ENCODE data around the gene LAMA3. TPM values are rescaled to one million over a fixed set of nuclear protein-coding genes. Genes with fewer than 3 reads are reported as not detected.

The LAMA3 gene
- total RNA-seq, 1 experiment from 2014 or later: 34.6 TPM

DNA sequence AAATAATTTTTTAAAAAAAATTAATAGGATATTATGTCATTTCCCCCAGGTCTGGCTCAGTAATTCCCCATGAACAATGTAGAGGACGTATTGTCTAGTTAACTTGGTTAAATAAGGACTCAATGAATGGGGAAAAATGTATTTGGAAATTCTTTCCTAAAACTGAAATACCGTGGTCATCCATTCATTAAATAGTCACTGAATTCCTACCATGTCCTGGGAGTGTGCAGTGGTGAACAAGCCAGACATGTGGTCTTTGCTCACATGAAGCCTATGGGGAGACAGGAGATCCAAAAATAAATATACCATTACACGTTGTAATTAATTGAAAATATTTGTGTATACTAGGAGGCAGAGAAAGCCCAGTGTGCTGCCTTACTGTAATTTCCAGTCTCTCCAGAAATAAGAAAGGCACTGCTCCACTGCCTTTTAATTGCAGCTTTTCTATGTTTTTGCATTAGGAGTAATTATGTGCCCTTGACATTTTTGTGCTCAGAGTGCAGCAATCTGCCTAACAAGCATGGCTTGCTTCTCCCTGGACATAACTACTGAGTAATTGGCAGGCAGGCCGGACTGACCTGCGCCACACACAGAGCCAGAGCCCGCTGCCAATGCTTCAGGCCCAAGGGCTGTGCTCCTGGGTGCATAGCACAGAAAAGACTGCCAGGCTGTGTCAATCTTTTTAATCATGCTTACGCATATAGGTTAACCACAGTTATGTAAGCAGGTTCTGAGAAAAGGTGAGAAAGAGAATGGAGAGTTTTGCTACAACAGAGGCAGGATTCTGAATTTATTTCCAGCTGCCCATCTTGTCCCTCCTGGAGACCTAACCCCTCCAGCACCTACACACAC, 303.1 kb downstream of the LAMA3 start:
- Histone ChIP-seq H3K4me3 (ENCODE audit: low read depth, low read length) (no peak overlapping the region), H3K36me3 (ENCODE audit: control insufficient read depth, insufficient read depth, low read length) (no peaks in the 10 kb centered on the region), H3K4me1 (no peaks in the 10 kb centered on the region), H3K27me3 (replicated peaks; ENCODE audit: control insufficient read depth, insufficient read depth, low read length) (no peaks in the 10 kb centered on the region), H3K9me3 (no peaks in the 10 kb centered on the region)
- CTCF ChIA-PET: no interaction called here
- Mint-ChIP-seq H3K36me3 (ENCODE audit: insufficient read depth, unreplicated experiment) (no peaks in the 10 kb centered on the region), H3K27ac (ENCODE audit: unreplicated experiment) (no peak overlapping the region), H3K4me3 (ENCODE audit: unreplicated experiment) (no peak overlapping the region), H3K27me3 (ENCODE audit: insufficient read depth, unreplicated experiment) (peaks cover 2% of the 10 kb centered on the region), H3K9me3 (ENCODE audit: unreplicated experiment) (no peaks in the 10 kb centered on the region), H3K4me1 (ENCODE audit: low read depth, unreplicated experiment) (no peaks in the 10 kb centered on the region)
- BruUV-seq (replicated peaks): no TSS peak
- no peak for DNase-seq
- POLR2A ChIA-PET: no interaction called here
- intact Hi-C loops (cut with micrococcal nuclease; ENCODE audit: unreplicated experiment): no loop called here
- TF ChIP-seq, protein P1, sequence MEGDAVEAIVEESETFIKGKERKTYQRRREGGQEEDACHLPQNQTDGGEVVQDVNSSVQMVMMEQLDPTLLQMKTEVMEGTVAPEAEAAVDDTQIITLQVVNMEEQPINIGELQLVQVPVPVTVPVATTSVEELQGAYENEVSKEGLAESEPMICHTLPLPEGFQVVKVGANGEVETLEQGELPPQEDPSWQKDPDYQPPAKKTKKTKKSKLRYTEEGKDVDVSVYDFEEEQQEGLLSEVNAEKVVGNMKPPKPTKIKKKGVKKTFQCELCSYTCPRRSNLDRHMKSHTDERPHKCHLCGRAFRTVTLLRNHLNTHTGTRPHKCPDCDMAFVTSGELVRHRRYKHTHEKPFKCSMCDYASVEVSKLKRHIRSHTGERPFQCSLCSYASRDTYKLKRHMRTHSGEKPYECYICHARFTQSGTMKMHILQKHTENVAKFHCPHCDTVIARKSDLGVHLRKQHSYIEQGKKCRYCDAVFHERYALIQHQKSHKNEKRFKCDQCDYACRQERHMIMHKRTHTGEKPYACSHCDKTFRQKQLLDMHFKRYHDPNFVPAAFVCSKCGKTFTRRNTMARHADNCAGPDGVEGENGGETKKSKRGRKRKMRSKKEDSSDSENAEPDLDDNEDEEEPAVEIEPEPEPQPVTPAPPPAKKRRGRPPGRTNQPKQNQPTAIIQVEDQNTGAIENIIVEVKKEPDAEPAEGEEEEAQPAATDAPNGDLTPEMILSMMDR (IDR thresholded peaks at IDR 0.05; ENCODE audit: insufficient read depth in 1 of 2, low read depth in 1 of 2, low read length in 1 of 2, severe bottlenecking in 1 of 2, unreplicated experiment in 1 of 2): no peak

DNA sequence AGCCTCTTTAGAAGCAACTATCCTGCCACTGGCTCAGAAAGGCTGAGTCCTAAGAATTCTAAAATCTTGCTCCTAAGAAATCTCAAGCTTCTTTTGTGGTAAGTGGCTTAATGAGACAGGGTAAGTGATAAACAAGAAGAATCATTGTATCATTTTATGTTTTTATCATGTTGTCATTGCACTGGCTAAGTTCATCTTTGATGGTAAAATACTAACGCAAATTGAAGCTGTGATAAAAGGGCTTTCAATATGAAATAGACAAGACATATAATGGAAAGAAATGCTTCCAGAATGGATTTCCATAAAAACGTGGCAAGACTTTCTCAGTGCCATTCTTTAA, 303.7 kb downstream of the LAMA3 start:
- no peak overlapping the region for H3K27ac Mint-ChIP-seq (ENCODE audit: unreplicated experiment)
- CTCF ChIA-PET: no interaction called here

DNA sequence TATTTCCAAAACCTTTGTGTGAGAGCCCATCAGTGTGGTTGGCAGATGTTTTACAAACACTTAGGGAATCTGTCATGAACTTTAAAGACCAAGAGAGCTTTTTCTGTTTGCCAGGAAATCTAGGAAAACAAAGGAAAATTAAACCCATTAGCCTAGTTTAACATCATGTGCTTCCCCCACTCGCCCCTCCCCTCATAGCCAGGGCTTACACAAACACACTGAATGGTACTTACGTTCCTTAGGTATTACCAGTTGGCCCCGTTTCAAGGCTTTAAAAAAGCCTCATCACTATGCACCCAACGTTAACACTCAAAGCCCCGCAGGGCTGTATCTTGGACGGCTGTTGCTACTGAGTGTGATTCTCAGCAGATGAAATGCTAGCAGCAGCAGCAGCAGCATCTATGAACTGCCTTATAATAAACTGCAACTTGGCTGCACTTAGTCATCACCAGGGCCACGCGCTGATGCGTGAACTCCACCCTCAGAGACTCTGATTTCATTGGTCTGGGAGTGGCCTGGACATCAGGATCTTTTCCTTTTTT, 305.2 kb downstream of the LAMA3 start:
- no peaks in the 10 kb centered on the region for H3K9me3 Mint-ChIP-seq (ENCODE audit: unreplicated experiment)
- CTCF ChIA-PET: no interaction called here
- TF ChIP-seq, protein P1 (IDR thresholded peaks at IDR 0.05; ENCODE audit: insufficient read depth in 1 of 2, low read depth in 1 of 2, low read length in 1 of 2, severe bottlenecking in 1 of 2, unreplicated experiment in 1 of 2): no peak
- no peak for DNase-seq
- BruUV-seq (replicated peaks): no TSS peak
- POLR2A ChIA-PET: no interaction called here
- no peak overlapping the region for H3K27ac Mint-ChIP-seq (ENCODE audit: unreplicated experiment)
- no peaks in the 10 kb centered on the region for H3K4me1 Mint-ChIP-seq (ENCODE audit: low read depth, unreplicated experiment)
- intact Hi-C loops (cut with micrococcal nuclease; ENCODE audit: unreplicated experiment): no loop called here
- H3K36me3 Mint-ChIP-seq (ENCODE audit: insufficient read depth, unreplicated experiment): no peaks in the 10 kb centered on the region
- no peak overlapping the region for H3K4me3 ChIP-seq (ENCODE audit: low read depth, low read length)
- H3K36me3 ChIP-seq (ENCODE audit: control insufficient read depth, insufficient read depth, low read length): no peaks in the 10 kb centered on the region
- H3K4me1 ChIP-seq: no peaks in the 10 kb centered on the region
- H3K27me3 Mint-ChIP-seq (ENCODE audit: insufficient read depth, unreplicated experiment): peaks cover 2% of the 10 kb centered on the region
- H3K4me3 Mint-ChIP-seq (ENCODE audit: unreplicated experiment): no peak overlapping the region
- H3K9me3 ChIP-seq: no peaks in the 10 kb centered on the region
- no peaks in the 10 kb centered on the region for H3K27me3 ChIP-seq (replicated peaks; ENCODE audit: control insufficient read depth, insufficient read depth, low read length)

More for the DNA sequence above, 303.7 kb downstream of the LAMA3 start:
- H3K4me1 Mint-ChIP-seq (ENCODE audit: low read depth, unreplicated experiment): no peaks in the 10 kb centered on the region
- Histone ChIP-seq H3K27me3 (replicated peaks; ENCODE audit: control insufficient read depth, insufficient read depth, low read length) (no peaks in the 10 kb centered on the region), H3K4me3 (ENCODE audit: low read depth, low read length) (no peak overlapping the region), H3K36me3 (ENCODE audit: control insufficient read depth, insufficient read depth, low read length) (no peaks in the 10 kb centered on the region), H3K4me1 (no peaks in the 10 kb centered on the region), H3K9me3 (no peaks in the 10 kb centered on the region)
- no peak overlapping the region for H3K4me3 Mint-ChIP-seq (ENCODE audit: unreplicated experiment)
- H3K36me3 Mint-ChIP-seq (ENCODE audit: insufficient read depth, unreplicated experiment): no peaks in the 10 kb centered on the region
- no TSS peak for BruUV-seq (replicated peaks)
- no peaks in the 10 kb centered on the region for H3K9me3 Mint-ChIP-seq (ENCODE audit: unreplicated experiment)
- intact Hi-C loops (cut with micrococcal nuclease; ENCODE audit: unreplicated experiment): no loop called here
- no peak for DNase-seq
- POLR2A ChIA-PET: no interaction called here
- peaks cover 2% of the 10 kb centered on the region for H3K27me3 Mint-ChIP-seq (ENCODE audit: insufficient read depth, unreplicated experiment)
- TF ChIP-seq, protein P1 (IDR thresholded peaks at IDR 0.05; ENCODE audit: insufficient read depth in 1 of 2, low read depth in 1 of 2, low read length in 1 of 2, severe bottlenecking in 1 of 2, unreplicated experiment in 1 of 2): no peak
